Left kidney (tissue), 8 donors: Measurements from ENCODE around the gene SLC25A48. TPM values are rescaled to one million over a fixed set of nuclear protein-coding genes. Genes with fewer than 3 reads are reported as not detected.

Source experiments
- DNase-seq: peaks from one replicate; pipeline ENCODE4 v3.0.0-alpha.2; 2013
- long read RNA-seq, 8 donors: transcript quantifications; one replicate each; lab custom pipeline, GENCODE V29; 2026
- polyA plus RNA-seq: library from polyadenylated mRNA; unstranded; fragments of 120-200 nt; gene quantifications from one replicate; pipeline ENCODE4 v1.2.1, GENCODE V29; 2013; ENCODE audit not compliant: insufficient read length

SLC25A48 gene, protein sequence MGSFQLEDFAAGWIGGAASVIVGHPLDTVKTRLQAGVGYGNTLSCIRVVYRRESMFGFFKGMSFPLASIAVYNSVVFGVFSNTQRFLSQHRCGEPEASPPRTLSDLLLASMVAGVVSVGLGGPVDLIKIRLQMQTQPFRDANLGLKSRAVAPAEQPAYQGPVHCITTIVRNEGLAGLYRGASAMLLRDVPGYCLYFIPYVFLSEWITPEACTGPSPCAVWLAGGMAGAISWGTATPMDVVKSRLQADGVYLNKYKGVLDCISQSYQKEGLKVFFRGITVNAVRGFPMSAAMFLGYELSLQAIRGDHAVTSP
- 4.1 TPM for polyA plus RNA-seq
- long read RNA-seq, donor 1, partial matches to known transcripts = 0 of 1 reads
- long read RNA-seq, donor 1, other reads (novel, unspliced or antisense) = 0 of 1 reads
- long read RNA-seq, donor 2 = 0 reads
- long read RNA-seq, donor 3 = 0 reads
- long read RNA-seq, donor 4 = 0 reads
- long read RNA-seq, donor 5, partial matches to known transcripts = 0 of 2 reads
- long read RNA-seq, donor 5, other reads (novel, unspliced or antisense) = 0 of 2 reads
- long read RNA-seq, donor 6, partial matches to known transcripts = 0 of 2 reads
- long read RNA-seq, donor 6, other reads (novel, unspliced or antisense) = 0 of 2 reads
- long read RNA-seq, donor 7, partial matches to known transcripts = 0 of 1 reads
- long read RNA-seq, donor 7, other reads (novel, unspliced or antisense) = 0 of 1 reads
- long read RNA-seq, donor 8 = 0 reads

GRCh38 chr5:135834639-135835529 is at the start of gene SLC25A48:
Gene SLC25A48, plus strand, starts transcription at chr5:135834663. Its CDS starts 185 bp downstream, at chr5:135834848.
- DNase-seq = peak; percentile 62

- DNase-seq = no peak
Measured at GRCh38 chr5:135800656-135801055, 33.8 kb upstream of the SLC25A48 start.

DNA sequence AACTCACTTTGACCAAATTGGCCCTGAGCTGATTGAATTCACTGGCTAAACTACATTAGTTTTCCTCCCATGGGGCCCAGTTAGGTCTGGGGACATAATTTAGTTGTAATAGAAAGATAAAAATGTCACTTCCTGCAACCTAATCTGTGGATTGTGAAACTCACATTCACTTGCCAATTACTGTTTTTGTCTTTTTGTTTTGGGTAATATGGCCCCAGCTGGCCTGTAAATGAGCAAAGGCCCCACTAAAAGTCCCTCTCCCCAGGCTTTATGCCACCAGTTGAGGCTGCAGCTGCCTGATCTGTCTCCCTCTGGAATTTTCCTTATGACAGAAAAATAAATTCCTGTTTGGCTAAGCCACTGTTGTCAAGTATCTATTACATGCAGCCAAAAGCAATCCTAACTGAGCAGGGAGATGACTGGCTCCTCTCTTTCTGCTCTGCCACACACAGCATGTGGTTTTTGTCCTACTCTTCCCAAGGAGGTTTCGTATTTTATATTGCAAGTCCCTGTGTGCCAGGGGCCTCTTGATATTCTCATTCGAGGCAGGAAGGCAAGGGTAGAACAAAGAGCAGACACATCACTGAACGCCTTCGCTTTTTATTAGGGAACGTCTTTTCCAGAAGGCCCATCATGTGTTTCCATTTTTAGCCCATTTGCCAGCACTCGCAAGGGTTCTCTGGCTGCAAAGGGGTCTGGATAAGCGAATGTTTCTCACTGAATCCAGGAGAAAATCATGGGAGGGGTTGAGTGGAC is 24.1 kb upstream of the SLC25A48 start:
- DNase-seq = no peak

- DNase-seq = no peak
Measured at GRCh38 chr5:135811007-135811406, 23.5 kb upstream of the SLC25A48 start.

DNA sequence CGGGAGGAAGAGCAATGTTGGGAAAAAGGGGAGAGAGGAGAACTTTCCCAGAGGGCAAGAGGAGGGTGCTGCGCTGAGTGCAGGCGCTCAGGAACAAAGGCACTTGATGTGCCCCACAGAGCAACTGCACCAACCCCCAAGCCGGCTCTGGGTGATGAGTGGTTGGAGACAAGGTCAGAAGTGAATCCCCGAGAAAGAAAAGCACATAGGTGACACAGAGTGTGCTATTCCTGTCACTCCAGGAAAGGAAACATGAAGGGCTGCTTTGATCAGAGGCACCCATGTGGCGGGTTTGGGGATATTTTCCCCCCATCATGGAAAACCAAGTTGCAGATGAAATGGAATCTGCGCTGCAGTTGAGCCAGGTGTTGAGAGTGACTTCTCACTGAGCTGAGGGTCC is 20.7 kb upstream of the SLC25A48 start:
- DNase-seq = no peak

- no peak for DNase-seq
Measured at GRCh38 chr5:135814316-135814715, 20.1 kb upstream of the SLC25A48 start.

DNA sequence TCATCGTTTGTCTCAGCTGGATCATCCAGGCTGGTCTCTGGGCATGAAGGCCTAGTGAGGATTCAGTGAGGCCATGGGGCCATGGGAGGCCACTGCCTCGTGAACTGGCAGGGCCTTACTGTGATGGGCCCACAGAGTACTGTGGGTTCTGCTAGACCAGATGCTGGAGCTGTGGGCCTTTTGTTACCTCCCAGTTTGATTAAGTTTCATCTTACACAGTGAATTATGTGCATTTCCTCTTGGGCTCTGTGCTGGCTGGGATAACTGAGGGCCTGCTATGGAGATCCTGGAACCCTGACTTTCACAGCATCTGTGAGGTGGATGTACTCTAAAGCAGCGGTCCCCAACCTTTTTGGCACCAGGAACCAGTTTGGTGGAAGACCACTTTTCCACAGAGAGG is 19.7 kb upstream of the SLC25A48 start:
- no peak for DNase-seq

DNA sequence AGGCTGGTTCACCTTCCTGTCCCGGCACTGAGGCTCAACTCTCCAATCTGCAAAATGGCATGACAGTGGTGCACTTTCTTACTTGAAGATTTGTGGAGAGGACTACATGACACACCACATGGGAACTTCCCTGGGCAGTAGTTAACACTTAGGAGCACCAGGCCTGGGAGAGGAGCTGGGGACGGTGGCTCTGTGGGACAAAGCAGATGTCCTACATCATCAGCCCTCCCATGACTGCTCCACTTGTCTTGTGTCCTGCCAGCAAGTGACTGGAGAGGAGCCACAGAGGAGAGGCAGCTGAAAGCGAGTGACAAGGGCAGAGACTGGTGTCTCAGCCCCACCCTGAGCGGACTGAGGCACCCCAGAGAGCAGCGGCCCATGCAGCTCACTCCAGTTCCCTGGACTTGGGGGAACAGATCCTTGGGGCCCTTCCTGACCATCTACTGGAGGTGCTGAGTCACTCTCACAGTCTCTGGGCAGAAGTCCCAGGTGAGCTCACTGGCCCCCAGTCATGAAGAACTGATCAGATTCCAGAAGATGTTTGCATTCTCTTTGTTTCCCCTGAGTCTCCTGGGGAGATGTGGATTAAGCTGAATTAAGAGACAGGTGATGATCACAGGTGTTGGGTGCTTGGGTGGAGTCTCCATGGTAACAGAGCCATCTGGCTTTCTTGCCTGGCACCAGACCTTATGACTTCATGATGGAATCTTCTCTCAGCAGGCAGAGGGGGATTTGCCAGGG is 13.2 kb upstream of the SLC25A48 start:
- no peak for DNase-seq

GRCh38 chr5:135821802-135822201 is 12.7 kb upstream of the SLC25A48 start:
- DNase-seq = no peak

GRCh38 chr5:135822286-135822685 is 12.2 kb upstream of the SLC25A48 start:
- DNase-seq = no peak

DNA sequence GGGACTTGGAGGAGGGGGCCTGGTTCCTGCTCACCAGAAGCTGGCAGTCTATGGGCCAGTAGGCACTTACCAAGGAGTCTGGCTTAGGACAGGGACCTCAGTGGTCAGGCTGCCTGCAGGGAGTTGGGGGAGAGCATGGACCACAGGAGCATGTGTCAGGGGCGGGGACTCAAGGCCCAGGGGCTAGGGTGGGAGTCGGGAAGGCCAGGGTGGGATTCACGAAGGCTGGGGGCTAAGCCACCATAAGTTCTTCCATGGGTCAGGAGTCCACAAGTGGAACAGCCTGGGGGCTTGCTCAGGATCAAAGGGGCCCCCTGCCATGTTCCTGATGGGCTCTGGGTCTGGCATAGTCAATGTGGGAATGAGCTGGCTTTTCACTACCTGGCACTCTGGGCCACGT is 11.5 kb upstream of the SLC25A48 start:
- DNase-seq = no peak

DNA sequence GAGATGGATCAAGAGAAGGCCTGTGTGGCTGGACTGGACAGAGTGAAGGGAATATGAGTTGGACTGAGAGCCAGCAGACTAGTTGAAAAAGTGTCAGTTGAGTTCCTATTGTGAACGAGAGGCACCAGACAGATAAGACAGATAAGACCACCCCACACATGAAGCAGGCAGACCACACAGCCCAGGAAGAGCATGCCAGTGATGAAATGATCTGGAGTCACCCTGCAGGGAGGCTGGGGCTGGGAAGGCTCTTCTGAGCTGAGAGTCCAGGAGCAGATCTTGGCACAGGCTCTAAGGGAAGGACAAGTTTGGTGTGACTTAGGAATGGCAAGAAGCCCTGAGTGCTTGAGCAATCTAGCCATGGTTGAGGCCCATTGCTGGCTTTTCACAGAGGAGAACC is 10.6 kb upstream of the SLC25A48 start:
- DNase-seq = no peak

GRCh38 chr5:135824541-135825041 is 9.9 kb upstream of the SLC25A48 start:
- no peak for DNase-seq

DNA sequence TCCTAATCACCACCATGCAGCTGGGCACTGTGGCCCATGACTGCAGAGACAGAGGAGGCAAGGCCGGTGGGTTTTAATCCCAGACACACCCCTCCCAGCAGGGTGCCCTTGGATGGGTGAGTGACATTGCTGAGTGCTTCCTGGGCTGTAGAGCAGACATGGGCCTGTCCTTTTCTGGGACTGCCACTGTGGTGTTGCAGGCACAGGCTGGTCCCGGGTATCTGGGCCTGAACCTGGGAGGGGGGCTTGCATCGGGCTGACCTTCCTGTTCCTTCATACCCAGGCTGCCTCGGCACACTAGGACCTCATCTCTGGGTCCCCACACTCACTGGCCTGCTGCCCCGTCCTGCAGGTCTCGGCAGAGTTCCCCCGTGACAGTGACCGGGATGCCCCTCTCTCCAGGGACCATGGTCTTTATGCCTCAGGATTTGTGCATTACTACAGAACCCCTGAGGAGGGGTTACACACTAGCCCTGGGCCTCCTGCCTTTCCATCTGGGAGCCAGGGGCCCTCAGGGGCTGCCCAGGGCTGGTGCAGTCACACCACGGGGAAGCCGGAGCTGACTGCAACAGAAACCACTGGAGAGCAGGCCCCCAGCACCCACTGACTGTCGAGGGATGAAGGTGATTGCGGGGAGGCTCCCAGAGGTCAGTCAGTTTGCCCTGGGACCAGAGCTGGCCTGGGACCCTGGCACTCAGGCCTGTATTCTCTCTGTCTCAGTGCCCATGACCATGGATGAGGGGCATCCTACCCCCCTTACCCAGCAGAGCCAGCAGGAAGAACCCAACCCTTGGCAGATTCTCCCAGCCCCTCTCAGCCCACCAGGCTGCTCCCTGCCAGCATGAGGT is 8.9 kb upstream of the SLC25A48 start:
- DNase-seq = no peak

- no peak for DNase-seq
Measured at GRCh38 chr5:135826221-135826525, 8.3 kb upstream of the SLC25A48 start.

DNA sequence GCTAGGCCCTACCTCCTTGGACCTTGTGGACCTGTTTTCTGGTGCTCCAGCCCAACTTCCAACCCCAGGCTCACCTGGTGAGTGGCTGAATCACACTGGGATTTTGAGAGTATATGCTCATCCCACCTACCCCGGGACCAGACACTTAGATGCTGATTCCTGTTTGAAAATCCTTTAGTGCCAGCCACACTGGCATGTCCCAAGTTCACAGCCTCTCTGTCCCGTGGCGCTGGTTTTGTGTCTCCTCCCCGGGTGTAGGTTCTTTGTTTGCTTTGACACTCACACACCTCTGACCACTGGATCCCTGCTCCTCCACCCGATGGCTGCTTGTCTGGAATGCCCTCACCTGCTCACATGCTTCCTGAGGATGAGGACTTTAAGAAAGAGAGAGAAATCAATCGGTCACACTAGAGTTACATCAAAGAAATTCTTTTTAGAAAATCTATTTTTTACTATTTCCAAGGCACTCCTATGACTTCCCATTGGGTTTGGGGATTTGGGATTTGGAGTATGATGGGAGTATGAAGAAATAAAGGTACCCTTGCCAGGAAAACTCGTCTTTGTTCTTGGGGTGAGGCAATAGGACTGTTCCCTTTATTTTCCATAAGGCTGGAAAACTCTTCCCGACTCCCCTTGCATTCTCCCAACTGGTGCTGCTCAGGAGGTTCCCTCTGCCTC is 7.3 kb upstream of the SLC25A48 start:
- DNase-seq = no peak

DNA sequence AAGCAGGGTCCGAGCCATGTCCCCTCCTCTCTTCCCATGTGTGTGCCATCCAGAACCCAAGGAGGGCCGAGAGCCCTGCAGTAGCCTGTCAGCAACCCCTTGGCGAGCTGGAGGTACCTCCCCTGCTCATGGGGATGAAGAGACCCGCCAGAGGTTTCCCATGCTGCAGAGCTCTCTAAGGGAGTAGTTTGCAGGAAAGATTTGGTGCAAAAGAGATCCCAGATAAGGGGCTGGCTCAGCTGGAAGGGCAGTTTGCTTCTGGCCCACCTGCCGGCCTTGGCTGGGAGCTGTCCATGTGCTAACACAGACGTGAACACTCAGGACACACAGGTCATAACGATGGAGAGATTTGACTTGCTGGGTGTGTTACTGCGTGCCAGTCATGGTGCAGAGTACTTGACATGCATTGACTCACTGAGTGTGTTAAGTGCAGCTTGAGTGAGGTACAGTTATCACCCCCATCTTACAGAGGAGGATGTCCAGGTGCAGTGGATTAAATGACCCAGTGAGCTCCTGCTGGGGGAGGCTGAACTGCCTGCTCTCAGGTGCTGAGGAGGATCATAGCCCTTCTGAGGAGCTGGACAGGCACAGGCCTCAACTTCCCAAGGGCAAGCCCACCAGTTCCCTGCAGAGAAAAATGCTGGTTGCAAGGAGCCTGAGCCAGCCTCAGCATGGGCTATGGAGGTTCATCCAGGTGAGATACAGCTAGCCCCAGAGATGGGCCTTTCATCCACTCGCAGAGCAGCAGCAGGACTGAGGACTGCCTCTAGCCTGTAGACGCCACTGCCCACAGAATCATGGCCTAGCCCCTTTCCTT is 6.3 kb upstream of the SLC25A48 start:
- no peak for DNase-seq

DNA sequence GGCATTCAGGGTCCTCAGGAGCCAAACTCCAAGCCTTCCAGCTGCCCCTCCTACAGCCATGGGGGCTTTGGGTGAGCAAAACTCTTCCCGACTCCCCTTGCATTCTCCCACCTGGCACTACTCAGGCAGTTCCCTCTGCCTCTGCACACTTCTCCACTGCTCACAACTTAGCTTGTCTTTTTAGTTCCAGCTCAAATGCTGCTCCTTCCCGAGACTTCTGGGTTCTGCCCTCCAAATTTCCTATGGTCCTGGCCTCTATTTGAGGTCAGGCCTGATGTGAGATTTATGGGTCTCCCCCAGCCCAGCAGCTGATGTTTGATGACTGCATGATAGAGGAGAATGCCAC is 5.7 kb upstream of the SLC25A48 start:
- no peak for DNase-seq

DNA sequence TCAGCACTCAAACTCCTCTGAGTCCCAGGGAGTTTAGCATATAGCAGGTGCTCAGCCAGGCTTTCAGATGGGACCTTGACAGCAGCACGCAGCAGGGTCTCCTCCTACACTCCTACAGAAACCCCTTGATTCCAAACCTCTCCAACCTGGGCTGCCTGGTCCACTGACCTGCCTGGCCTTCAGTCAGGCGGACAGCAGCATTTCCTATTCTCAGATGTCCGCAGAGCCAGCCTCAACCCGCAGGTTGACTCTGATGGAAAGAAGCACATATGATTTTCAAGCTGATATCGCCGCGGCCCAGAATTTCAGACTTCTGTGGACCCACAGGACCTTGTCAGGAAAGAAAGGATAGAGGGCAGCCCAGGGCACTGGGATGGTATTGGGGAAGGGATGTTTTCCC is 5.3 kb upstream of the SLC25A48 start:
- DNase-seq = no peak
